SK-N-SH (cell line): ENCODE data around the gene COL3A1. TPM values are rescaled to one million over a fixed set of nuclear protein-coding genes. Genes with fewer than 3 reads are reported as not detected.

ENCODE experiments used
- CTCF ChIA-PET: fragments of 300-600, 350-600 bp; formaldehyde crosslinking; extraction: SDS; loops from one replicate; lab custom pipeline; 2021; lab: Yijun Ruan, JAX
- POLR2A ChIA-PET: fragments of 350-600 bp; sonication (Branson Sonifier 250); formaldehyde crosslinking; extraction: SDS; loops from one replicate; lab custom pipeline; 2020; ENCODE audit warnings: antibody characterized with exemption, inconsistent platforms; lab: Yijun Ruan, JAX
- DNase-seq: peaks from one replicate; pipeline ENCODE4 v3.0.0; 2012
- H2AFZ ChIP-seq: fragments of 200-600 bp; sonication (generic); 2 replicates; pipeline ENCODE4 v1.8.1; 2016; ENCODE audit warnings: antibody characterized with exemption, mild to moderate bottlenecking, low read depth
- H3F3A ChIP-seq: fragments of 200-600 bp; sonication (generic); replicated peaks from 2 replicates; pipeline ENCODE3; 2016; ENCODE audit warnings: antibody characterized with exemption, mild to moderate bottlenecking; ENCODE audit not compliant: insufficient read depth
- H3K27ac ChIP-seq, 2 experiments: fragments of 200-500 bp in 1 of 2; fragments of 200-600 bp in 1 of 2; sonication (Bioruptor generic) in 1 of 2; sonication (generic), shearing (Covaris generic) in 1 of 2; 2 replicates each; pipeline versions ENCODE4 v1.5.1 to v1.6.1; 2014 to 2016; ENCODE audit warnings: low read depth in 2 of 2, inconsistent platforms in 1 of 2, low read length in 1 of 2, mild to moderate bottlenecking in 1 of 2, mixed read lengths in 1 of 2
- H3K27me3 ChIP-seq: fragments of 200-600 bp; sonication (generic), shearing (Covaris generic); 2 replicates; pipeline ENCODE4 v1.6.1; 2016; ENCODE audit warnings: mixed run types; ENCODE audit not compliant: insufficient read depth
- H3K36me3 ChIP-seq, 2 experiments: fragments of 200-500 bp in 1 of 2; fragments of 200-600 bp in 1 of 2; sonication (Bioruptor generic) in 1 of 2; sonication (generic) in 1 of 2; replicated peaks in 1 of 2; 2 replicates each; pipeline versions ENCODE3 to v1.5.1; 2014 to 2016; ENCODE audit warnings: low read length in 1 of 2, mild to moderate bottlenecking in 1 of 2; ENCODE audit not compliant: insufficient read depth in 2 of 2, control insufficient read depth in 1 of 2
- H3K4me1 ChIP-seq, 2 experiments: fragments of 200-500 bp in 1 of 2; fragments of 200-600 bp in 1 of 2; sonication (Bioruptor generic) in 1 of 2; sonication (generic), shearing (Covaris generic) in 1 of 2; 2 replicates each; pipeline versions ENCODE4 v1.5.1 to v1.6.1; 2014 to 2016; ENCODE audit warnings: low read depth in 1 of 2, low read length in 1 of 2, mixed run types in 1 of 2; ENCODE audit not compliant: insufficient read depth in 2 of 2, control insufficient read depth in 1 of 2
- H3K4me2 ChIP-seq: fragments of 200-600 bp; sonication (generic), shearing (Covaris generic); 2 replicates; pipeline ENCODE4 v1.6.1; 2017; ENCODE audit warnings: mixed run types
- H3K4me3 ChIP-seq, 2 experiments: fragments of 200-500 bp in 1 of 2; fragments of 200-600 bp in 1 of 2; sonication (Bioruptor generic) in 1 of 2; sonication (generic), shearing (Covaris generic) in 1 of 2; 2 replicates each; pipeline versions ENCODE4 v1.5.1 to v1.8.1; 2014 to 2016; ENCODE audit warnings: low read depth in 2 of 2, inconsistent platforms in 1 of 2, low read length in 1 of 2, mild to moderate bottlenecking in 1 of 2, mixed read lengths in 1 of 2, moderate library complexity in 1 of 2
- H3K79me2 ChIP-seq: fragments of 200-600 bp; sonication (generic); 2 replicates; pipeline ENCODE4 v1.8.1; 2017; ENCODE audit warnings: mild to moderate bottlenecking; ENCODE audit not compliant: insufficient read depth
- H3K9ac ChIP-seq: fragments of 200-600 bp; sonication (generic); 2 replicates; pipeline ENCODE4 v1.6.1; 2017; ENCODE audit warnings: mixed run types
- H3K9me2 ChIP-seq: fragments of 200-600 bp; sonication (generic); 2 replicates; pipeline ENCODE4 v1.6.1; 2017; ENCODE audit warnings: mixed run types
- H3K9me3 ChIP-seq: fragments of 200-600 bp; sonication (generic); 2 replicates; pipeline ENCODE4 v1.6.1; 2017; ENCODE audit warnings: mixed run types, mild to moderate bottlenecking, moderate library complexity
- H4K20me1 ChIP-seq: fragments of 200-600 bp; sonication (generic); 2 replicates; pipeline ENCODE4 v1.6.1; 2017; ENCODE audit warnings: mild to moderate bottlenecking, mixed run types; ENCODE audit not compliant: insufficient read depth
- CHD2 ChIP-seq: fragments of 150-350 bp; IDR thresholded peaks from 2 replicates; pipeline ENCODE4 v1.6.1; 2018; ENCODE audit warnings: low read length; ENCODE audit not compliant: partially characterized antibody
- CTCF ChIP-seq: fragments of 200-600 bp; sonication (generic); IDR thresholded peaks from 2 replicates; pipeline ENCODE4 v1.6.1; 2017; ENCODE audit warnings: antibody characterized with exemption, mild to moderate bottlenecking, moderate library complexity
- ELF1 ChIP-seq: IDR thresholded peaks from 2 replicates; pipeline ENCODE4 v1.4.0; 2012
- FOXJ3 ChIP-seq: sonication (generic); formaldehyde crosslinking; IDR thresholded peaks from 2 replicates; pipeline ENCODE4 v1.5.1; 2020; ENCODE audit warnings: mild to moderate bottlenecking, missing genetic modification reagents
- FOXM1 ChIP-seq: IDR thresholded peaks from 2 replicates; pipeline ENCODE4 v1.4.0; 2012; ENCODE audit warnings: low read depth, mild to moderate bottlenecking
- GATA2 ChIP-seq: sonication (generic); formaldehyde crosslinking; IDR thresholded peaks from 2 replicates; pipeline ENCODE4 v1.5.0; 2020; ENCODE audit warnings: mild to moderate bottlenecking, missing genetic modification reagents
- JUND ChIP-seq: IDR thresholded peaks from 2 replicates; pipeline ENCODE4 v1.4.0; 2012
- MXI1 ChIP-seq: IDR thresholded peaks from 2 replicates; pipeline ENCODE4 v1.6.1; 2012; ENCODE audit warnings: mild to moderate bottlenecking, low read depth, low read length, improper control_type of control experiment
- NFIC ChIP-seq: IDR thresholded peaks from 2 replicates; pipeline ENCODE4 v1.4.0; 2012; ENCODE audit warnings: borderline replicate concordance
- POLR2AphosphoS5 ChIP-seq: IDR thresholded peaks from 2 replicates; pipeline ENCODE4 v1.6.1; 2012; ENCODE audit warnings: low read depth, low read length
- RCOR1 ChIP-seq: fragments of 150-350 bp; IDR thresholded peaks from 2 replicates; pipeline ENCODE4 v1.6.1; 2017; ENCODE audit warnings: antibody characterized with exemption, low read length
- SIN3A ChIP-seq: IDR thresholded peaks from 2 replicates; pipeline ENCODE4 v1.6.1; 2012; ENCODE audit warnings: low read depth, mild to moderate bottlenecking, low read length, moderate library complexity, borderline replicate concordance
- TAF1 ChIP-seq: IDR thresholded peaks from 2 replicates; pipeline ENCODE4 v1.6.1; 2012; ENCODE audit warnings: low read depth, mild to moderate bottlenecking, low read length, moderate library complexity, borderline replicate concordance
- TEAD4 ChIP-seq: IDR thresholded peaks from 2 replicates; pipeline ENCODE4 v1.4.0; 2012; ENCODE audit warnings: mild to moderate bottlenecking, borderline replicate concordance; ENCODE audit not compliant: insufficient read depth
- ZBTB33 ChIP-seq: IDR thresholded peaks from 2 replicates; pipeline ENCODE4 v1.4.0; 2012; ENCODE audit warnings: low read depth, borderline replicate concordance
- WGBS: methylation state at CpG from one replicate; pipeline ENCODE4 v1.1.6; 2017; ENCODE audit warnings: low lambda C conversion rate; 5-methylcytosine and 5-hydroxymethylcytosine counted together
- polyA plus RNA-seq, 3 experiments: library from polyadenylated mRNA; depleted of rRNA; stranded (reverse); fragments of >200 nt; gene quantifications; 2 replicates each; pipeline ENCODE4 v1.2.3, GENCODE V29; 2012
- TF ChIP-seq, protein P1 (sequence below): IDR thresholded peaks from 2 replicates; pipeline ENCODE4 v1.4.0; 2012; ENCODE audit warnings: low read depth

The COL3A1 gene
- polyA plus RNA-seq, 1 of the 3 experiments (the other 2 are of a cell fraction) = 987 TPM

DNA sequence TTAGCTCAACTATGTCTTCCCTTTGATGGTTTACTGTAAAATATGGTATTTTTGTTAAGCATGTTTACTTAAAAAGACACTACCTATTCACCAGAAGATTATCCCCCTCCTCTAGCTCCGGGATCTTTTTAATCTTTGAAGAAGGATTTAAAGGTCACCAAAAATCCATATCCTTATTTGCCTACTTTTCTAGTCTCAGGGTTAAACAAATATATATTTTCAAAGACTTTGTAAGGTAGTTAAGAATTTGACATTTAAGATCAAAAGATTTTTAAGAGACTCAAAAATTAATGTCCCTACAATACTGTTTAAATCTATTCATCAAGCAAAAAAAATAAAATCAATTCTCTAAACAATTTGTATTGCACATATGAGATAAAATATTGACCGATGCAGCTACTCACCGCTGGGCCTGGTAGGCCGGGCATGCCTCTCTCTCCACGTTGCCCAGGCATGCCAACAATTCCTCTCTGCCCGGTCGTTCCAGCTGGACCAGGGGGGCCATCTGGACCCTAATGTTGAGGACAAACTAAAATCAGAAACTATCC lies 76.1 kb downstream of the COL3A1 start:
- 95% methylated on average over 6 of the region's 7 CpGs for WGBS
- no peak overlapping the region; a peak in 1 of 4 replicates for H3K27ac ChIP-seq
- no peaks in the 10 kb centered on the region for H3K79me2 ChIP-seq
- peaks cover 19 to 26% of the 10 kb centered on the region in 2 experiments for H3K36me3 ChIP-seq
- H3F3A ChIP-seq = no peaks in the 10 kb centered on the region
- no peak overlapping the region for H3K4me2 ChIP-seq
- no peaks in the 10 kb centered on the region for H3K27me3 ChIP-seq
- CTCF ChIA-PET = interaction anchor here (0.6 kb wide), 1 partner anchor 237 kb away, joined by 3 read pairs; no protein-coding TSS in a partner anchor
- H3K9me2 ChIP-seq = no peaks in the 10 kb centered on the region
- no peaks in the 10 kb centered on the region for H3K9me3 ChIP-seq
- TF ChIP-seq FOXM1 (no peak), JUND (no peak), POLR2AphosphoS5 (no peak), ELF1 (no peak), GATA2 (no peak), ZBTB33 (no peak), RCOR1 (no peak), NFIC (no peak), SIN3A (no peak), CHD2 (no peak), TAF1 (no peak), CTCF (no peak), TEAD4 (no peak), FOXJ3 (CRISPR knock-in tag) (no peak), MXI1 (no peak)
- TF ChIP-seq, protein P1, sequence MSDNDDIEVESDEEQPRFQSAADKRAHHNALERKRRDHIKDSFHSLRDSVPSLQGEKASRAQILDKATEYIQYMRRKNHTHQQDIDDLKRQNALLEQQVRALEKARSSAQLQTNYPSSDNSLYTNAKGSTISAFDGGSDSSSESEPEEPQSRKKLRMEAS = no peak
- POLR2A ChIA-PET = no interaction called here
- DNase-seq = no peak
- no peak overlapping the region for H3K9ac ChIP-seq
- H3K4me3 ChIP-seq = no peak overlapping the region
- no peak overlapping the region for H2AFZ ChIP-seq
- H3K4me1 ChIP-seq = peaks cover 0 to 4% of the 10 kb centered on the region in 2 experiments; a peak in 1 of 4 replicates
- H4K20me1 ChIP-seq = no peaks in the 10 kb centered on the region
